Measurements from ENCODE around the gene LYL1. TPM values are rescaled to one million over a fixed set of nuclear protein-coding genes. Genes with fewer than 3 reads are reported as not detected.

The LYL1 gene
- total and polyA plus RNA-seq, 2 of the 4 experiments (the other 2 are of a cell fraction): 0.36 to 0.39 TPM

DNA sequence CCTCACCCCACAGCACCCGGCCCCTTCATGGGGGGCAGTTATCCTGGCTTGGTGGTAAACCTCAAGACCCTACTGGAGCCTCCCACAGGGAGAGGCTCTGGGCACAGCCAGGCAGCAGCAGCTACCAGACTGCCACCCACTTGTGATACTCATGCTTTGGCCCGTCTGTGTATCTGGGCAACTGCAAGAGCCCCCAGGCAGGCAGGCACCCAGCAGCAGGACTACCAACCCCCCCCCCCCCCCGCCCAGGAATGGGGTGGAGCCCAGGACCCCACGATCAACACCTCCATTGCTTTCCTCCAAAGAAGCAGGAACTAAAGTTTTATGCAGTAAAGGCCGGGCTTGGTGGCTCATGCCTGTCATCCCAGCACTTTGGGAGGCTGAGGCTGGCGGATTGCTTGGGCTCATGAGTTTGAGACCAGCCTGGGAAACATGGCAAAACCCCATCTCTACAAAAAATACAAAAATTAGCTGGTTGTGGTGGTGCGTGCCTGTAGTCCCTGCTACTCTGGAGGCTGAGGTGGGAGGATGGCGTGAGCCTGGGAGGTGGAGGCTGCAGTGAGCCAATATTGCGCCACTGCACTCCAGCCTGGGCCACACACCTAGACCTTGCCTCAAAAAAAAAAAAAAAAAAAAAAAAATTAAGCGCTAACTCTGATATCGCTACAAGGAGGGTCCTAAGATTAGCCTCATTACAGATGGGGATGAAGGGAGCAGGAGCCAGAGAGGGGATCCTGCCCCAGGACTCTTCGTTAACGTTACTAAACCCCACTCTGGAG is 1.1 kb upstream of the LYL1 start:
- Histone ChIP-seq H3K56ac (ENCODE audit: extremely low read depth, insufficient read depth, low read length) (no peak overlapping the region), H2BK15ac (ENCODE audit: low read depth, low read length) (no peak overlapping the region), H3K4me1 (ENCODE audit: control insufficient read depth, insufficient read depth, low read length) (peaks cover 10% of the 10 kb centered on the region), H3K4ac (ENCODE audit: low read depth, low read length) (no peak overlapping the region), H2BK5ac (ENCODE audit: low read depth, low read length, poor library complexity, severe bottlenecking) (no peak overlapping the region), H4K20me1 (ENCODE audit: insufficient read depth, low read length) (no peaks in the 10 kb centered on the region; the same call in 1 of the 2 replicates), H2AK5ac (ENCODE audit: low read depth, low read length) (peak overlapping the region; percentile 59; the same call in 1 of the 2 replicates), H3K9me1 (ENCODE audit: insufficient read depth, low read length) (0 out of 2 replicates have a peak, but pooled peaks cover 4% of the 10 kb centered on the region), H2AFZ (replicated peaks; ENCODE audit: low read length, poor library complexity) (no peak overlapping the region), H4K8ac (ENCODE audit: low read depth in 2 of 2, low read length in 2 of 2) (no peak overlapping the region), H3K9me3 (ENCODE audit: control insufficient read depth, insufficient read depth, low read length) (no peaks in the 10 kb centered on the region), H3K4me2 (ENCODE audit: low read depth, low read length) (no peak overlapping the region), H2BK120ac (ENCODE audit: low read depth, low read length) (no peak overlapping the region), H4K91ac (ENCODE audit: insufficient read depth, low read depth, low read length) (no peak overlapping the region), H3K9ac (ENCODE audit: low read depth, low read length) (no peak overlapping the region), H3K14ac (replicated peaks; ENCODE audit: low read depth, low read length) (no peak overlapping the region), H3K27me3 (ENCODE audit: control insufficient read depth, insufficient read depth, low read length) (no peaks in the 10 kb centered on the region), H4K5ac (ENCODE audit: low read depth, low read length) (no peak overlapping the region), H3K23ac (ENCODE audit: low read depth, low read length) (no peak overlapping the region), H3K27ac (ENCODE audit: insufficient read depth, low read length) (no peak overlapping the region), H3K4me3 (ENCODE audit: insufficient read depth, low read depth, low read length) (no peak overlapping the region), H2BK20ac (ENCODE audit: low read depth, low read length) (no peak overlapping the region), H3K18ac (ENCODE audit: low read depth, low read length) (no peak overlapping the region), H3K36me3 (ENCODE audit: control insufficient read depth, insufficient read depth, low read length) (peaks cover 16% of the 10 kb centered on the region), H2AK9ac (replicated peaks; ENCODE audit: low read depth, low read length, poor library complexity) (no peak overlapping the region), H3K79me1 (ENCODE audit: low read depth in 1 of 2, low read length in 2 of 2) (peaks cover 0 to 17% of the 10 kb centered on the region in 2 experiments; a peak in 1 of 4 replicates)
- ATAC-seq (ENCODE audit: low read depth): no peak
- dilution Hi-C loops (cut with HindIII; ENCODE audit: low sequenced_read_pairs, unreplicated experiment): no loop called here
- no TSS peak for BruUV-seq (replicated peaks)
- ChIA-PET POLR2A (ENCODE audit: unreplicated experiment) (no interaction called here), CTCF (no interaction called here)
- intact Hi-C loops (cut with micrococcal nuclease): no loop called here
- no peak for DNase-seq
- 100% methylated on average over 1 of the region's 13 CpGs; no CpG with 5 or more reads in 1 of the 2 experiments for WGBS, 2 experiments (ENCODE audit: extremely low coverage in 2 of 2, insufficient read length in 1 of 2)
- in situ Hi-C loops (cut with MboI; ENCODE audit: low sequenced_read_pairs): no loop called here
- TF ChIP-seq BHLHE40 (IDR thresholded peaks at IDR 0.05; ENCODE audit: low read depth, low read length) (no peak), SMC3 (IDR thresholded peaks at IDR 0.05; ENCODE audit: low read depth, low read length) (no peak), RCOR1 (IDR thresholded peaks at IDR 0.05; ENCODE audit: insufficient replicate concordance, low read length) (no peak), MAZ (IDR thresholded peaks at IDR 0.05; ENCODE audit: borderline replicate concordance, low read depth, low read length) (no peak), ELK1 (IDR thresholded peaks at IDR 0.05; ENCODE audit: borderline replicate concordance, low read depth, low read length) (no peak), FOS (IDR thresholded peaks at IDR 0.05; ENCODE audit: low read depth, low read length) (no peak), MXI1 (IDR thresholded peaks at IDR 0.05; ENCODE audit: borderline replicate concordance, low read depth, low read length) (no peak), POLR2A (IDR thresholded peaks at IDR 0.05; ENCODE audit: low read depth, low read length) (no peak), CEBPB (IDR thresholded peaks at IDR 0.05; ENCODE audit: low read depth, low read length) (no peak), CHD1 (IDR thresholded peaks at IDR 0.05; ENCODE audit: low read depth, low read length) (no peak), RAD21 (IDR thresholded peaks at IDR 0.05; ENCODE audit: low read length) (no peak), NFE2L2 (IDR thresholded peaks at IDR 0.05; ENCODE audit: low read depth, low read length) (no peak), MAFK (IDR thresholded peaks at IDR 0.05; ENCODE audit: low read depth, low read length) (no peak), RFX5 (IDR thresholded peaks at IDR 0.05; ENCODE audit: low read depth, low read length) (no peak)
- TF ChIP-seq, protein P1, sequence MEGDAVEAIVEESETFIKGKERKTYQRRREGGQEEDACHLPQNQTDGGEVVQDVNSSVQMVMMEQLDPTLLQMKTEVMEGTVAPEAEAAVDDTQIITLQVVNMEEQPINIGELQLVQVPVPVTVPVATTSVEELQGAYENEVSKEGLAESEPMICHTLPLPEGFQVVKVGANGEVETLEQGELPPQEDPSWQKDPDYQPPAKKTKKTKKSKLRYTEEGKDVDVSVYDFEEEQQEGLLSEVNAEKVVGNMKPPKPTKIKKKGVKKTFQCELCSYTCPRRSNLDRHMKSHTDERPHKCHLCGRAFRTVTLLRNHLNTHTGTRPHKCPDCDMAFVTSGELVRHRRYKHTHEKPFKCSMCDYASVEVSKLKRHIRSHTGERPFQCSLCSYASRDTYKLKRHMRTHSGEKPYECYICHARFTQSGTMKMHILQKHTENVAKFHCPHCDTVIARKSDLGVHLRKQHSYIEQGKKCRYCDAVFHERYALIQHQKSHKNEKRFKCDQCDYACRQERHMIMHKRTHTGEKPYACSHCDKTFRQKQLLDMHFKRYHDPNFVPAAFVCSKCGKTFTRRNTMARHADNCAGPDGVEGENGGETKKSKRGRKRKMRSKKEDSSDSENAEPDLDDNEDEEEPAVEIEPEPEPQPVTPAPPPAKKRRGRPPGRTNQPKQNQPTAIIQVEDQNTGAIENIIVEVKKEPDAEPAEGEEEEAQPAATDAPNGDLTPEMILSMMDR (conservative IDR thresholded peaks at IDR 0.05; ENCODE audit: low read depth, low read length): no peak
